Measurements from ENCODE around the gene SLC15A3. TPM values are rescaled to one million over a fixed set of nuclear protein-coding genes. Genes with fewer than 3 reads are reported as not detected.

The SLC15A3 gene
- total RNA-seq, 1 donor from 2014 or later, result 1.3 TPM

DNA sequence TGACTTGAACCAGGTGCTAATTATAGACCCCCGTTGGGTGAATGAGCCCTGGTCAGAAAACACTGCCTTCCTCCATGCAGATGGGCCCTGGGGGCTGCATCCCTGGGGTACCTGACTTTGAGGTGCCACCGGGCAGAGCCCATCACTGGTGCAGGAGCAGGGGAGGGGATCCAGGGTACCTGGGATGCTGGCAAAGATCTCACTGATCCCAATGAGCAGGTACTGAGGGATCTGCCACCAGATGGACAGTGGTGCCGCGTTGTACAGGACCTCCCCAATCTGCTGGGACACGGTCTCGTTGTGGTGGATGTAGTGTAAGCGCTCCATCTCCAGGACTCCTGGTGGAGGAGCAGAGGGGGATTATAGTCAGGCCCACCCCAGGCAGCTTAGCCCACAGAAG, 12.7 kb downstream of the SLC15A3 start:
- FAIRE-seq (peak; percentile 43), DNase-seq (ENCODE audit: low read depth) (no peak)
- Histone ChIP-seq H3K27me3 (ENCODE audit: control insufficient read depth, insufficient read depth, low read length) (no peaks in the 10 kb centered on the region), H3K36me3 (ENCODE audit: control insufficient read depth, insufficient read depth, low read length) (peaks cover 2% of the 10 kb centered on the region), H3K4me3 (ENCODE audit: low read depth, low read length) (no peak overlapping the region)
- TF ChIP-seq, protein P1, sequence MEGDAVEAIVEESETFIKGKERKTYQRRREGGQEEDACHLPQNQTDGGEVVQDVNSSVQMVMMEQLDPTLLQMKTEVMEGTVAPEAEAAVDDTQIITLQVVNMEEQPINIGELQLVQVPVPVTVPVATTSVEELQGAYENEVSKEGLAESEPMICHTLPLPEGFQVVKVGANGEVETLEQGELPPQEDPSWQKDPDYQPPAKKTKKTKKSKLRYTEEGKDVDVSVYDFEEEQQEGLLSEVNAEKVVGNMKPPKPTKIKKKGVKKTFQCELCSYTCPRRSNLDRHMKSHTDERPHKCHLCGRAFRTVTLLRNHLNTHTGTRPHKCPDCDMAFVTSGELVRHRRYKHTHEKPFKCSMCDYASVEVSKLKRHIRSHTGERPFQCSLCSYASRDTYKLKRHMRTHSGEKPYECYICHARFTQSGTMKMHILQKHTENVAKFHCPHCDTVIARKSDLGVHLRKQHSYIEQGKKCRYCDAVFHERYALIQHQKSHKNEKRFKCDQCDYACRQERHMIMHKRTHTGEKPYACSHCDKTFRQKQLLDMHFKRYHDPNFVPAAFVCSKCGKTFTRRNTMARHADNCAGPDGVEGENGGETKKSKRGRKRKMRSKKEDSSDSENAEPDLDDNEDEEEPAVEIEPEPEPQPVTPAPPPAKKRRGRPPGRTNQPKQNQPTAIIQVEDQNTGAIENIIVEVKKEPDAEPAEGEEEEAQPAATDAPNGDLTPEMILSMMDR (IDR thresholded peaks at IDR 0.05; ENCODE audit: insufficient read depth, low read length, severe bottlenecking), result no peak

DNA sequence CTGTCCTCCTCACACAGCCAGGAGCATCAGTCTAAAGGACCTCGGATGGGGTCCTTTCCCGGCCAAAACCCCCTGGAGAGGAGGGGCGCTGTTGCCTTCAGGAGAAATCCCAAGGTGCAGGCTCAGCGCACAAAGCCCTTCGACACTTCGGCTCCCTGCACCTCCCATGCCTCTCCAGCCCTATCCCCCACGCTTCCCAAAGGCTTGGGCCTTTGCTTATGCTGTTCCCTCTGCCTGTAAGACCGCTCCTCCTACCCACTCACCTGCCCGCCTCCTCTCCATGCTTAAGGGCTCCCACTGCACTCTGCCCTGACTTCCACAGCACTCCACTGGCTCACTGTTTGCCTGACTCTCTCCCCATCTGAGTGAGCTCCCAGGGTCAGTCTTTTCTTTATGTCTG, 13.5 kb downstream of the SLC15A3 start:
- Histone ChIP-seq H3K27me3 (ENCODE audit: control insufficient read depth, insufficient read depth, low read length) (no peaks in the 10 kb centered on the region), H3K36me3 (ENCODE audit: control insufficient read depth, insufficient read depth, low read length) (peaks cover 4% of the 10 kb centered on the region), H3K4me3 (ENCODE audit: low read depth, low read length) (no peak overlapping the region)
- no peak for FAIRE-seq
- TF ChIP-seq, protein P1 (IDR thresholded peaks at IDR 0.05; ENCODE audit: insufficient read depth, low read length, severe bottlenecking), result no peak
- DNase-seq (ENCODE audit: low read depth), result no peak

DNA sequence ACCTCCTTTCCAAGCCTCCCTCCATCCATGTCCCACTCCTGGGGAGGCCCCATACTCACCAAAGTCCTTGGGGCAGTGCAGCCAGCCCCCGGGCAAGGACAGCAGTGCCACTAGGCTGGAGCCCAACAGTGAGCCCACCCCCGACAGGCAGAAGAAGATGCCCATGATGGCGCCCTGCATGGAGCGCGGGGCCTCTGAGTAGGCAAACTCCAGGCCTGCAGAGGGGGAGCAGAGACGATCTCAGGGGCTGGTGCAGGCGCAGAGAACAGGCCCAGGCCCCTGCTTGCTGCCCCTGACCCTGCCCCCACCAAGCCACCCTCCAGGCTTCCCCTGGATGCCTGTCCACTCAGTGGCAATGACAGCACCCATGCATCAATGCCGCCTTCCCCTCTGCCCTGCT, 14.2 kb downstream of the SLC15A3 start:
- TF ChIP-seq, protein P1 (IDR thresholded peaks at IDR 0.05; ENCODE audit: insufficient read depth, low read length, severe bottlenecking), result no peak
- DNase-seq (ENCODE audit: low read depth) (no peak), FAIRE-seq (no peak)
- H3K36me3 ChIP-seq (ENCODE audit: control insufficient read depth, insufficient read depth, low read length), result peaks cover 5% of the 10 kb centered on the region
- no peak overlapping the region for H3K4me3 ChIP-seq (ENCODE audit: low read depth, low read length)
- H3K27me3 ChIP-seq (ENCODE audit: control insufficient read depth, insufficient read depth, low read length), result no peaks in the 10 kb centered on the region

DNA sequence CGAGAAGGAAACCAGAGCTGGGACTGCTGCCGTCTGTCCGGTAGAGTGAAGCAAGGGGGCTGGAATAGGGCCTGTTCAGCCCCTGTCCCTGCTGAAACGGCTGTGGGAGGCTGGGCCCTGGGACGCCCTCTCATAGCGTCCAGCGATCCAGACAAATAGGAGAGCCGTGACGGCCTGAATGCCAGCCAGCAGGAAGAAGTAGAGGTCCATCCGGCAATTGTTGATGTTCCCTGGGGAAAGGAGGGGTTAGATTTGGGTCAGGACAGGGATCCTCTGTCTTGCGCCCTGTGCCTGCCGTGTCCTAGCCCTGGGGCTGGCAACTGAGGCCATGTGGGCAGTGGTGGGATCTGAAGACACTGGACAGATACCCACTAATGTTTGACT, 14.8 kb downstream of the SLC15A3 start:
- no peak overlapping the region for H3K4me3 ChIP-seq (ENCODE audit: low read depth, low read length)
- TF ChIP-seq, protein P1 (IDR thresholded peaks at IDR 0.05; ENCODE audit: insufficient read depth, low read length, severe bottlenecking), result no peak
- H3K36me3 ChIP-seq (ENCODE audit: control insufficient read depth, insufficient read depth, low read length), result peaks cover 10% of the 10 kb centered on the region
- FAIRE-seq (no peak), DNase-seq (ENCODE audit: low read depth) (no peak)
- no peaks in the 10 kb centered on the region for H3K27me3 ChIP-seq (ENCODE audit: control insufficient read depth, insufficient read depth, low read length)

DNA sequence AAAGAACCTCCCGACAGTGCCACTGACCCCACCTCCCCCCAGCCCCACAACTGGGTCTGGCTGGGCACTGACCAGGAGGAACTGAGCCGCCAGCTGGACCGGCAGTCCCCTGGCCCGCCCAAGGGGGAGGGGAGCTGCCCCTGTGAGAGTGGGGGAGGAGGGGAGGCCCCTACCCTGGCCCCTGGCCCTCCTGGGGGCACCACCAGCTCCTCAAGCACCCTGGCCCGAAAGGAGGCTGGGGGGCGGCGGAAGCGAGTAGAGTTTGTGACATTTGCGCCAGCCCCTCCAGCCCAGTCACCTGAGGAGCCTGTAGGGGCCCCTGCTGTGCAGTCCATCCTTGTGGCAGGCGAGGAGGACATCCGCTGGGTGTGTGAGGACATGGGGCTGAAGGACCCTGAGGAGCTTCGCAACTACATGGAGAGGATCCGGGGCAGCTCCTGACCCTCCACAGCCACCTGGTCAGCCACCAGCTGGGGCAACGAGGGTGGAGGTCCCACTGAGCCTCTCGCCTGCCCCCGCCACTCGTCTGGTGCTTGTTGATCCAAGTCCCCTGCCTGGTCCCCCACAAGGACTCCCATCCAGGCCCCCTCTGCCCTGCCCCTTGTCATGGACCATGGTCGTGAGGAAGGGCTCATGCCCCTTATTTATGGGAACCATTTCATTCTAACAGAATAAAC, 15.4 kb downstream of the SLC15A3 start:
- Histone ChIP-seq H3K36me3 (ENCODE audit: control insufficient read depth, insufficient read depth, low read length) (peaks cover 14% of the 10 kb centered on the region), H3K4me3 (ENCODE audit: low read depth, low read length) (no peak overlapping the region), H3K27me3 (ENCODE audit: control insufficient read depth, insufficient read depth, low read length) (no peaks in the 10 kb centered on the region)
- FAIRE-seq (no peak), DNase-seq (ENCODE audit: low read depth) (no peak)
- TF ChIP-seq, protein P1 (IDR thresholded peaks at IDR 0.05; ENCODE audit: insufficient read depth, low read length, severe bottlenecking), result no peak

Data from bronchial epithelial cell (primary cell).